Vein endothelial cell (primary cell): ENCODE results near the gene NUP214. TPM values are rescaled to one million over a fixed set of nuclear protein-coding genes. Genes with fewer than 3 reads are reported as not detected.

Experiments
- small RNA-seq: library from RNA; depleted of rRNA; stranded (forward); fragments of <200 nt; gene quantifications from one replicate; pipeline ENCODE3, GENCODE V24; 2012
- total RNA-seq: library from RNA; depleted of rRNA; stranded (reverse); fragments of >200 nt; gene quantifications from 2 replicates; pipeline ENCODE4 v1.2.3, GENCODE V29; 2012

The NUP214 gene
- 22.9 and 23.2 TPM in 2 replicates for total RNA-seq

GRCh38 chr9:131125288-131126058 lies at the start of gene NUP214:
TSS of gene NUP214 (plus strand) at chr9:131125586. CDS start at chr9:131125705, 119 bp downstream.

GRCh38 chr9:131096269-131097125 lies 28.9 kb upstream of the NUP214 start, which contains the start of gene AIF1L:
TSS of gene AIF1L (plus strand) at chr9:131096531. CDS start at chr9:131096630, 99 bp downstream.

GRCh38 chr9:131276094-131276888 lies 150.9 kb downstream of the NUP214 start, which contains the start of gene FAM78A:
TSS of gene FAM78A (minus strand) at chr9:131276510. CDS start at chr9:131276179, 331 bp downstream.

Small RNA genes within 50 kb of the gene (small RNA-seq; reads per million reads assigned to genes)
- not detected for gene RNU6-881P

Other genes with a start within 250 kb of the NUP214 start
- not detected in 2 replicates for gene QRFP, start 228.8 kb upstream of the NUP214 start, total RNA-seq
- 0.29 TPM in 1 of 2 replicates, not detected in the other for gene FIBCD1, start 186.3 kb upstream of the NUP214 start, total RNA-seq
- under 0.01 and 0.19 TPM in 2 replicates for gene LAMC3, start 116.4 kb upstream of the NUP214 start, total RNA-seq
- 16.0 and 25.6 TPM in 2 replicates for gene AIF1L, start 29.1 kb upstream of the NUP214 start, total RNA-seq
- 6.5 and 7.5 TPM in 2 replicates for gene FAM78A, start 150.9 kb downstream of the NUP214 start, total RNA-seq
- 2.6 and 4.3 TPM in 2 replicates for gene PLPP7, start 164.1 kb downstream of the NUP214 start, total RNA-seq